HG03095 (cell line): ENCODE measurements around the gene ZNRD2.

ENCODE experiments used
- ATAC-seq: cut with Tn5 transposase; IDR thresholded peaks from one replicate; pipeline ENCODE4 v1.9.1; 2021; ENCODE audit warnings: moderate library complexity; ENCODE audit not compliant: unreplicated experiment

Gene ZNRD2

GRCh38 chr11:65621460-65621859, 51.2 kb downstream of the ZNRD2 start:
- ATAC-seq = no peak
